RWPE2 (cell line): ENCODE data around the gene CAMK2G.

ENCODE experiments used
- ATAC-seq: fragments of 200-7000 bp; cut with Tn5 transposase; 3 replicates; pipeline ENCODE4 v1.9.1; 2021; ENCODE audit warnings: low read depth
- DNase-seq: peaks from one replicate; pipeline ENCODE4 v3.0.0-alpha.2; 2020; ENCODE audit warnings: low spot score
- H3K27ac ChIP-seq: fragments of 450-650 bp; 2 replicates; pipeline ENCODE4 v1.5.1; 2017; ENCODE audit warnings: mild to moderate bottlenecking; ENCODE audit not compliant: poor library complexity, severe bottlenecking
- H3K27me3 ChIP-seq: fragments of 250-450 bp; sonication (Bioruptor Pico); 2 replicates; pipeline ENCODE4 v1.5.1; 2021; ENCODE audit warnings: mild to moderate bottlenecking, moderate library complexity; ENCODE audit not compliant: insufficient read depth, poor library complexity, severe bottlenecking
- H3K36me3 ChIP-seq: fragments of 250-450 bp; sonication (Bioruptor Pico); 2 replicates; pipeline ENCODE4 v1.5.1; 2020; ENCODE audit warnings: low read depth, mild to moderate bottlenecking, moderate library complexity
- H3K4me1 ChIP-seq: fragments of 250-450 bp; sonication (Bioruptor Pico); 2 replicates; pipeline ENCODE4 v1.5.1; 2021; ENCODE audit warnings: mild to moderate bottlenecking, moderate library complexity; ENCODE audit not compliant: insufficient read depth, poor library complexity, severe bottlenecking
- H3K4me3 ChIP-seq: fragments of 250-450 bp; sonication (Bioruptor Pico); 2 replicates; pipeline ENCODE4 v1.5.1; 2021; ENCODE audit warnings: mild to moderate bottlenecking, moderate library complexity; ENCODE audit not compliant: severe bottlenecking
- H3K9me3 ChIP-seq: fragments of 250-450 bp; sonication (Bioruptor Pico); 2 replicates; pipeline ENCODE4 v1.5.1; 2021; ENCODE audit warnings: mild to moderate bottlenecking, moderate library complexity; ENCODE audit not compliant: severe bottlenecking
- CTCF ChIP-seq: fragments of 450-650 bp; IDR thresholded peaks from one replicate; pipeline ENCODE4 v1.5.1; 2017; ENCODE audit warnings: mild to moderate bottlenecking, moderate library complexity; ENCODE audit not compliant: poor library complexity, severe bottlenecking

The CAMK2G gene

GRCh38 chr10:73848821-73849489 is 25.4 kb downstream of the CAMK2G start:
- H3K27ac ChIP-seq = no peak overlapping the region
- no peaks in the 10 kb centered on the region for H3K9me3 ChIP-seq
- peak; percentile 96 for TF ChIP-seq CTCF
- peaks cover 41% of the 10 kb centered on the region for H3K36me3 ChIP-seq
- no peaks in the 10 kb centered on the region for H3K27me3 ChIP-seq
- ATAC-seq (peak; percentile 84), DNase-seq (no peak)
- no peak overlapping the region for H3K4me3 ChIP-seq
- H3K4me1 ChIP-seq = no peaks in the 10 kb centered on the region

- no peak overlapping the region for H3K4me3 ChIP-seq
- ATAC-seq (no peak), DNase-seq (no peak)
- peaks cover 38% of the 10 kb centered on the region for H3K36me3 ChIP-seq
- no peaks in the 10 kb centered on the region for H3K27me3 ChIP-seq
- no peak for TF ChIP-seq CTCF
- H3K27ac ChIP-seq = no peak overlapping the region
- no peaks in the 10 kb centered on the region for H3K4me1 ChIP-seq
- no peaks in the 10 kb centered on the region for H3K9me3 ChIP-seq
These were observed 27.3 kb downstream of the CAMK2G start for GRCh38 chr10:73847031-73847430.

GRCh38 chr10:73843261-73843660 is 31.1 kb downstream of the CAMK2G start:
- peaks cover 31% of the 10 kb centered on the region for H3K36me3 ChIP-seq

GRCh38 chr10:73842349-73842748 is 32.0 kb downstream of the CAMK2G start:
- Histone ChIP-seq H3K9me3 (no peaks in the 10 kb centered on the region), H3K4me3 (no peak overlapping the region), H3K36me3 (peaks cover 21% of the 10 kb centered on the region), H3K27me3 (no peaks in the 10 kb centered on the region), H3K4me1 (no peaks in the 10 kb centered on the region), H3K27ac (no peak overlapping the region)
- TF ChIP-seq CTCF = no peak
- DNase-seq (no peak), ATAC-seq (no peak)

More at GRCh38 chr10:73843261-73843660, 31.1 kb downstream of the CAMK2G start:
- no peak for TF ChIP-seq CTCF
- Histone ChIP-seq H3K9me3 (no peaks in the 10 kb centered on the region), H3K4me3 (no peak overlapping the region), H3K27ac (no peak overlapping the region), H3K27me3 (no peaks in the 10 kb centered on the region), H3K4me1 (no peaks in the 10 kb centered on the region)
- DNase-seq (no peak), ATAC-seq (no peak)

GRCh38 chr10:73841526-73842285 is 32.6 kb downstream of the CAMK2G start:
- no peak overlapping the region for H3K4me3 ChIP-seq
- DNase-seq (no peak), ATAC-seq (no peak)
- no peaks in the 10 kb centered on the region for H3K4me1 ChIP-seq
- H3K27me3 ChIP-seq = no peaks in the 10 kb centered on the region
- H3K36me3 ChIP-seq = peaks cover 15% of the 10 kb centered on the region
- no peak overlapping the region for H3K27ac ChIP-seq
- no peak for TF ChIP-seq CTCF
- H3K9me3 ChIP-seq = no peaks in the 10 kb centered on the region
